Mesendoderm (in vitro differentiated cells): ENCODE measurements around the gene SLC10A7. TPM values are rescaled to one million over a fixed set of nuclear protein-coding genes. Genes with fewer than 3 reads are reported as not detected.

Source experiments
- DNase-seq: peaks from one replicate; pipeline ENCODE4 v3.0.0; 2013
- H2AK5ac ChIP-seq: 2 replicates; pipeline ENCODE4 v1.6.1; 2013; ENCODE audit warnings: low read length, inconsistent platforms
- H2BK120ac ChIP-seq: 2 replicates; pipeline ENCODE4 v1.6.1; 2013; ENCODE audit warnings: low read depth, mild to moderate bottlenecking, low read length, moderate library complexity, mixed read lengths
- H2BK15ac ChIP-seq: replicated peaks from 2 replicates; pipeline ENCODE4 v1.6.1; 2013; ENCODE audit warnings: low read depth, mild to moderate bottlenecking, moderate library complexity
- H2BK5ac ChIP-seq: 2 replicates; pipeline ENCODE4 v1.6.1; 2013; ENCODE audit warnings: low read length, inconsistent platforms
- H3K18ac ChIP-seq: 2 replicates; pipeline ENCODE4 v1.6.1; 2013; ENCODE audit warnings: mild to moderate bottlenecking, low read length, mixed read lengths
- H3K23ac ChIP-seq: one replicate; pipeline ENCODE4 v1.6.1; 2013; ENCODE audit warnings: low read length
- H3K27ac ChIP-seq: 2 replicates; pipeline ENCODE4 v1.5.1; 2013; ENCODE audit warnings: low read depth, mild to moderate bottlenecking, inconsistent platforms, low read length, moderate library complexity
- H3K27me3 ChIP-seq: 2 replicates; pipeline ENCODE4 v1.6.1; 2013; ENCODE audit warnings: low read length, control low read depth, mild to moderate bottlenecking, inconsistent platforms; ENCODE audit not compliant: insufficient read depth, poor library complexity
- H3K36me3 ChIP-seq: 2 replicates; pipeline ENCODE4 v1.6.1; 2013; ENCODE audit warnings: low read length, inconsistent platforms; ENCODE audit not compliant: control insufficient read depth, insufficient read depth
- H3K4ac ChIP-seq: one replicate; pipeline ENCODE4 v1.6.1; 2013; ENCODE audit warnings: low read depth, mild to moderate bottlenecking, low read length, moderate library complexity
- H3K4me1 ChIP-seq: 2 replicates; pipeline ENCODE4 v1.6.1; 2013; ENCODE audit warnings: low read depth, low read length, inconsistent platforms; ENCODE audit not compliant: control insufficient read depth
- H3K4me2 ChIP-seq: 2 replicates; pipeline ENCODE4 v1.6.1; 2013; ENCODE audit warnings: low read length
- H3K4me3 ChIP-seq: 2 replicates; pipeline ENCODE4 v1.5.1; 2013; ENCODE audit warnings: mild to moderate bottlenecking, low read length
- H3K56ac ChIP-seq: one replicate; pipeline ENCODE4 v1.6.1; 2013; ENCODE audit warnings: low read length
- H3K79me1 ChIP-seq: 2 replicates; pipeline ENCODE4 v1.6.1; 2013; ENCODE audit warnings: low read length, inconsistent platforms
- H3K79me2 ChIP-seq: 2 replicates; pipeline ENCODE4 v1.6.1; 2013; ENCODE audit warnings: mild to moderate bottlenecking, low read length; ENCODE audit not compliant: control insufficient read depth, insufficient read depth
- H3K9ac ChIP-seq: 2 replicates; pipeline ENCODE4 v1.6.1; 2013; ENCODE audit warnings: low read length, inconsistent platforms
- H4K5ac ChIP-seq: one replicate; pipeline ENCODE4 v1.6.1; 2013; ENCODE audit warnings: low read length
- H4K8ac ChIP-seq: one replicate; pipeline ENCODE4 v1.6.1; 2013; ENCODE audit warnings: low read depth, mild to moderate bottlenecking, control low read depth, low read length, moderate library complexity
- WGBS: extraction: QIAGEN DNeasy Blood & Tissue Kit; methylation state at CpG from one replicate; pipeline ENCODE4 v1.1.7; 2013; ENCODE audit warnings: low lambda C conversion rate, missing lambda C conversion rate; ENCODE audit not compliant: insufficient coverage; ENCODE audit errors: extremely low coverage; 5-methylcytosine and 5-hydroxymethylcytosine counted together
- small RNA-seq: library from polyadenylated mRNA; stranded (forward); fragments of <200 nt; extraction: miRNeasy Mini kit (QIAGEN cat#:217004); gene quantifications from one replicate; pipeline ENCODE3, GENCODE V24; 2013; ENCODE audit not compliant: insufficient read depth

The SLC10A7 gene

DNA sequence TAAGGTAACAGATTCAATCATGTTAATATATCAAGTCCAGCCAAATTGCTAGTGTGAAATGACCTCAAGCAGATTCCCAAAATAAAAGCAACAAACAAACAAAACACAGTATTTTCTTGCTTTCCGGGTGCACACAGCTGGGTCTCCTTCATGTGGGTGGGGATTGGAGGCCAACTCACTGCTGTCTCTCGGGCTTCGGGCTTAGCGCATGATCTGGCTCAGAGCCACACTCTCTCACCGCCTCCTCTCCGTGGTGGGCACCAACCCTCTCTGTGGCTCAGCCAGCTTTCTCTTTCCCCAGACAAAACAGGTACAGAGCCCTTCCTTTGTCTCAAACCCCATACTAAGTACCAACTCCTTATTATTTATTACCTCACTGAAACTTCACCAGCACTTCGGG, 310.3 kb downstream of the SLC10A7 start:
- H3K79me2 ChIP-seq = no peaks in the 10 kb centered on the region
- H3K36me3 ChIP-seq = no peaks in the 10 kb centered on the region
- H3K4me3 ChIP-seq = no peak overlapping the region
- H3K27ac ChIP-seq = no peak overlapping the region
- no peak overlapping the region for H3K4ac ChIP-seq
- no peaks in the 10 kb centered on the region for H3K4me1 ChIP-seq
- no peak overlapping the region for H2BK5ac ChIP-seq
- H3K23ac ChIP-seq = no peak overlapping the region
- no peak overlapping the region for H3K9ac ChIP-seq
- no peak for DNase-seq
- H4K5ac ChIP-seq = no peak overlapping the region
- H3K27me3 ChIP-seq = no peaks in the 10 kb centered on the region
- H3K56ac ChIP-seq = no peak overlapping the region
- H2AK5ac ChIP-seq = no peak overlapping the region
- H2BK120ac ChIP-seq = no peak overlapping the region
- no peaks in the 10 kb centered on the region for H3K79me1 ChIP-seq
- no peak overlapping the region for H2BK15ac ChIP-seq
- no peak overlapping the region for H3K18ac ChIP-seq
- H4K8ac ChIP-seq = no peak overlapping the region
- H3K4me2 ChIP-seq = no peak overlapping the region
- no CpG with 5 or more reads among the region's 7 CpGs for WGBS

DNA sequence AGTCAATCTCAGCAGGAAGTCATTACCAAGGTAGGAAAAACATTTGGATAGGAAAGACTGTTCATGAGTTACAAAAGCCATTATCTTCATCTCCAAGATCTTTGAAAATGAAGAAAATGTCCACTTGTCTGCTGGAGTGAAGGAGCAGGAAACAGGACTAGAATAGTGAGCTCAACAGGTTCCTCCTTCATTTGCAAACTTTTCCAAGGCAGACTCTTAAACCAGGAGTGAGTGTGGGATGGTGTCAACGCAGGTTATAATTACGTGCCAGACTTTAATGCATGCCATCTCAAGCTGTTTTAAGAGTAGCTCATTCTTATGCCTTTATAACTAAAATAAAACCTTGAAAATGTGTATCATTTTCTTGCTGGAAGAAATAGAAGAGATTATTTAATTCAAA, 310.9 kb downstream of the SLC10A7 start:
- no peak overlapping the region for H2BK5ac ChIP-seq
- H2BK120ac ChIP-seq = no peak overlapping the region
- H3K18ac ChIP-seq = no peak overlapping the region
- H3K4me3 ChIP-seq = no peak overlapping the region
- H3K36me3 ChIP-seq = no peaks in the 10 kb centered on the region
- H3K23ac ChIP-seq = no peak overlapping the region
- H3K56ac ChIP-seq = no peak overlapping the region
- no peaks in the 10 kb centered on the region for H3K79me1 ChIP-seq
- H3K4ac ChIP-seq = no peak overlapping the region
- H3K9ac ChIP-seq = no peak overlapping the region
- no peak overlapping the region for H2BK15ac ChIP-seq
- H3K27me3 ChIP-seq = no peaks in the 10 kb centered on the region
- no peak overlapping the region for H3K27ac ChIP-seq
- no peak overlapping the region for H3K4me2 ChIP-seq
- no peak overlapping the region for H2AK5ac ChIP-seq
- no peaks in the 10 kb centered on the region for H3K79me2 ChIP-seq
- H3K4me1 ChIP-seq = no peaks in the 10 kb centered on the region
- no peak for DNase-seq
- no peak overlapping the region for H4K8ac ChIP-seq
- WGBS = no CpG with 5 or more reads among the region's 2 CpGs
- no peak overlapping the region for H4K5ac ChIP-seq

DNA sequence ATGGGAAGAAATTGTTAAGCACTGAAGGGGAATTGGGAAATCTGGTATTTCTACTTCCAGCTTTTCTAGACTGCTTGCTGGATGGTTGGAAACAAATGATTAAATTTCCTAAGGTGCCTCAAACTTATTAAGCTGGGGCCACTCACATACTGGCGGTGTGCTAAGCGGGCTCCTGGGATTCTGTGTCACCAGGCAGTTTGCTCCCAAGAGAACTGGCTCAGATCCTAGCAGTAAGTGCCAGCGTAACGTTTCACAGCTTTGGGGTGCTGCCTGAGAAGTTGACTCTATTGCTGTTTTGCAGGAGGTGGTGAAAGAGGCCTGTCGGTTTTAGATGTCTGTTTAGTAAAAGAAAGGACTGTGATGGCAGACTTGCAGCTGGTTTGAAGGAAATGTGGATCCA, 314.3 kb downstream of the SLC10A7 start:
- no peak overlapping the region for H3K18ac ChIP-seq
- H3K27ac ChIP-seq = no peak overlapping the region
- no peak overlapping the region for H3K9ac ChIP-seq
- no peaks in the 10 kb centered on the region for H3K79me1 ChIP-seq
- H3K23ac ChIP-seq = no peak overlapping the region
- H2AK5ac ChIP-seq = no peak overlapping the region
- H3K4me2 ChIP-seq = no peak overlapping the region
- H3K56ac ChIP-seq = no peak overlapping the region
- H4K5ac ChIP-seq = no peak overlapping the region
- no peaks in the 10 kb centered on the region for H3K4me1 ChIP-seq
- WGBS = no CpG with 5 or more reads among the region's 5 CpGs
- no peak overlapping the region for H3K4ac ChIP-seq
- no peak for DNase-seq
- H3K4me3 ChIP-seq = no peak overlapping the region
- H3K79me2 ChIP-seq = no peaks in the 10 kb centered on the region
- H2BK5ac ChIP-seq = no peak overlapping the region
- H3K27me3 ChIP-seq = no peaks in the 10 kb centered on the region
- H4K8ac ChIP-seq = no peak overlapping the region
- no peak overlapping the region for H2BK15ac ChIP-seq
- H3K36me3 ChIP-seq = no peaks in the 10 kb centered on the region
- no peak overlapping the region for H2BK120ac ChIP-seq

Small RNA genes lying within 50 kb of the gene (small RNA-seq; reads per million reads assigned to genes)
- not detected for gene MIR7849
